GM21381 (cell line): Measurements from ENCODE around the gene RIPOR3.
"Not testable (repeated sequence)": the region's sequence is repeated elsewhere in the genome, so short reads cannot be mapped to it uniquely, and the experiment has no call there.

Experiments
- ATAC-seq: cut with Tn5 transposase; IDR thresholded peaks from one replicate; pipeline ENCODE4 v1.9.1; 2021; ENCODE audit warnings: mild to moderate bottlenecking, moderate library complexity; ENCODE audit not compliant: unreplicated experiment

RIPOR3 gene

GRCh38 chr20:50680105-50680960 is 11.0 kb downstream of the RIPOR3 start:
- no peak for ATAC-seq

GRCh38 chr20:50679753-50680104 is 11.6 kb downstream of the RIPOR3 start:
- no peak for ATAC-seq

GRCh38 chr20:50678169-50678898 is 13.0 kb downstream of the RIPOR3 start:
- ATAC-seq, result no peak

GRCh38 chr20:50676858-50677257 is 14.5 kb downstream of the RIPOR3 start:
- no peak for ATAC-seq

GRCh38 chr20:50676377-50676731 is 15.0 kb downstream of the RIPOR3 start:
- not testable (repeated sequence) for ATAC-seq

GRCh38 chr20:50675671-50676376 is 15.5 kb downstream of the RIPOR3 start:
- ATAC-seq, result no peak

GRCh38 chr20:50674138-50674825 is 17.1 kb downstream of the RIPOR3 start:
- no peak for ATAC-seq

GRCh38 chr20:50673466-50674137 is 17.7 kb downstream of the RIPOR3 start:
- ATAC-seq, result no peak

- ATAC-seq, result no peak
Observed at GRCh38 chr20:50673146-50673465, 18.2 kb downstream of the RIPOR3 start.

- no peak for ATAC-seq
Observed at GRCh38 chr20:50672400-50673145, 18.8 kb downstream of the RIPOR3 start.

- no peak for ATAC-seq
Observed at GRCh38 chr20:50671626-50672025, 19.7 kb downstream of the RIPOR3 start.

- ATAC-seq, result not testable (repeated sequence)
Observed at GRCh38 chr20:50671010-50671409, 20.3 kb downstream of the RIPOR3 start.

GRCh38 chr20:50670126-50670862 is 21.0 kb downstream of the RIPOR3 start:
- no peak for ATAC-seq

- no peak for ATAC-seq
Observed at GRCh38 chr20:50668798-50669197, 22.5 kb downstream of the RIPOR3 start.

GRCh38 chr20:50668326-50668725 is 23.0 kb downstream of the RIPOR3 start:
- no peak for ATAC-seq

GRCh38 chr20:50666709-50667298 is 24.5 kb downstream of the RIPOR3 start:
- no peak for ATAC-seq

GRCh38 chr20:50664254-50664653 is 27.1 kb downstream of the RIPOR3 start:
- no peak for ATAC-seq

- no peak for ATAC-seq
Observed at GRCh38 chr20:50663095-50663821, 28.1 kb downstream of the RIPOR3 start.
